AG10803 (cell line): ENCODE data around the gene MAN1A1.

Source experiments
- DNase-seq: peaks from one replicate; pipeline ENCODE4 v3.0.0; 2010; ENCODE audit warnings: low read depth
- H3K4me3 ChIP-seq: 2 replicates; pipeline ENCODE4 v1.5.1; 2011; ENCODE audit warnings: mild to moderate bottlenecking, low read length, control low read depth
- CTCF ChIP-seq: conservative IDR thresholded peaks from 2 replicates; pipeline ENCODE4 v1.5.1; 2011; ENCODE audit warnings: mild to moderate bottlenecking, low read length, control low read depth, inconsistent platforms

Gene MAN1A1

GRCh38 chr6:119340796-119341487 is 8.6 kb downstream of the MAN1A1 start:
- no peak for TF ChIP-seq CTCF
- H3K4me3 ChIP-seq, result no peak overlapping the region

DNA sequence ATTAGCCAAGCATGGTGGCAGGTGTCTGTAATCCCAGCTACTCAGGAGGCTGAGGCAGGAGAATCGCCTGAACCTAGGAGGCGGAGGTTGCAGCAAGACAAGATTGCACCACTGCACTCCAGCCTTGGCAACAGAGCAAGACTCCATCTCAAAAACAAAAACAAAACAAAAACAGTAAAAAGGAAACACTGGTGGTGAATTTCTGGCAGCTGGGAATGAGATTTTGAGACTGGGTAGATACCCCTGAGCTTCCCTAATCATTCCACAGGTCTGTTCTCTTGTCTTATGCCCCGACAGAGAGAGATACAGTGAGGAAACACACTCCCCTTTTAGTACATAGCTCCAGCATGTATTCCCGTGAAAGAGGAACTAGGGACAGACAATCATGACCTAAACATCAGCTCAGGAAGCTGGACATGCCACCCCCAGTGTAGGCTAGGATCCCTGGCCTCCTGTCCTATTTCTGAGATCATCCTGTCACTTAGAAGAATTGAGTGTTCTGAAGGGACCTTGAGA is 9.6 kb downstream of the MAN1A1 start:
- no peak for TF ChIP-seq CTCF
- H3K4me3 ChIP-seq, result no peak overlapping the region
- no peak for DNase-seq

More at GRCh38 chr6:119340796-119341487, 8.6 kb downstream of the MAN1A1 start:
- no peak for DNase-seq

- H3K4me3 ChIP-seq, result no peak overlapping the region
- no peak for DNase-seq
- TF ChIP-seq CTCF, result no peak
Observed at GRCh38 chr6:119337762-119338161, 11.8 kb downstream of the MAN1A1 start.

- H3K4me3 ChIP-seq, result no peak overlapping the region
- no peak for TF ChIP-seq CTCF
- DNase-seq, result no peak
Observed at GRCh38 chr6:119337252-119337651, 12.3 kb downstream of the MAN1A1 start.

GRCh38 chr6:119334535-119335264 is 14.9 kb downstream of the MAN1A1 start:
- no peak for DNase-seq
- no peak for TF ChIP-seq CTCF
- H3K4me3 ChIP-seq, result no peak overlapping the region

- H3K4me3 ChIP-seq, result no peak overlapping the region
- DNase-seq, result no peak
- peak; percentile 30; the same call in 1 of the 2 replicates for TF ChIP-seq CTCF
Observed at GRCh38 chr6:119333707-119334295, 15.8 kb downstream of the MAN1A1 start.
